Sciatic nerve (tissue), 2 donors: ENCODE data around the gene MPPED2. TPM values are rescaled to one million over a fixed set of nuclear protein-coding genes. Genes with fewer than 3 reads are reported as not detected.

Source experiments
- ATAC-seq: fragments of 200-7000 bp; cut with Tn5 transposase; one replicate; pipeline ENCODE4 v1.9.1; 2020; ENCODE audit warnings: mild to moderate bottlenecking, moderate library complexity
- DNase-seq: peaks from one replicate; pipeline ENCODE4 v3.0.0-alpha.2; 2020; ENCODE audit warnings: low spot score
- intact Hi-C: fragments of 100-400 bp; cut with DNase I; formaldehyde crosslinking; loops from one replicate; pipeline ENCODE4 v1.14.2; 2022
- total RNA-seq: library from RNA; stranded (reverse); fragmentation: NEBNext Ultra II Directional; extraction: Animal tissue kit (Norgen Biotek cat#: 25700); gene quantifications from one replicate; pipeline ENCODE4 v1.2.1, GENCODE V29; 2021
- donor health status: DM: no; HTN: no; CAD: no.
- donor health status: DM: no; HTN: no; CAD: no.

MPPED2 gene, protein sequence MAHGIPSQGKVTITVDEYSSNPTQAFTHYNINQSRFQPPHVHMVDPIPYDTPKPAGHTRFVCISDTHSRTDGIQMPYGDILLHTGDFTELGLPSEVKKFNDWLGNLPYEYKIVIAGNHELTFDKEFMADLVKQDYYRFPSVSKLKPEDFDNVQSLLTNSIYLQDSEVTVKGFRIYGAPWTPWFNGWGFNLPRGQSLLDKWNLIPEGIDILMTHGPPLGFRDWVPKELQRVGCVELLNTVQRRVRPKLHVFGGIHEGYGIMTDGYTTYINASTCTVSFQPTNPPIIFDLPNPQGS
- 8.0 TPM for total RNA-seq

- peak; percentile 59 for ATAC-seq
- intact Hi-C loops: no loop called here
- DNase-seq: peak; percentile 63
Measured at GRCh38 chr11:30586251-30587144, at the start of gene MPPED2. MPPED2 (minus strand) TSS chr11:30586353; CDS start chr11:30580373, 5,980 bp downstream.

DNA sequence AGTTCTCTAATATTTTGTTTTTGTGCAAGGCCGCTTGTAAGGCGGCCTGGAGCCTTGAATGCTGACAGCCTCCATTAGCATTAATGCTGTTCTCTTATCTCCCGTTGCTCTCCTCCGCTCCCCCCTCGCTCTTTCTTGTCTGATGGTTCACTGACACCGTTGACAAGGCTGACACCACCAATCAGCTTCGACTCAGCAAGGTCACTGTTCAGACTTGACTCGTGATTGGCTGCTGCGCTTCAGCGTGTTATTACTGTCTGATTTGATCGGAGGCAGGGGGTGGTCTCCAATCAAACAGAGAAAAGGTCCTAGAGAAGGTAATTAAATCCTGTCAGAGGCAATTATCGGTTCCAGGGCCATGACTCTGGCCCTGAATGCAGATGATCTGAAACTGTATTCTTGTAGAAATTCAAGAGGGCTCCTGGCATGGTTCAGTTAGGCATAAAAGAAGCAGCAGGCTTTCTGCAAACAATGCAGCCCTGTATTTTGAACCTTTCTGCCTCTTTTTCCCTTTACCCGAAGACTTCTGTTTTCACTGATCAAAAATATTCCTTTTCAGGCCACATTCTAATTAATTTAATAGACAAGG lies 49.3 kb upstream of the MPPED2 start:
- intact Hi-C loops: no loop called here
- no peak for ATAC-seq
- DNase-seq: peak; percentile 55

GRCh38 chr11:30631148-30631547 lies 45.0 kb upstream of the MPPED2 start:
- DNase-seq (no peak), ATAC-seq (no peak)
- intact Hi-C loops: no loop called here

- intact Hi-C loops: no loop called here
- DNase-seq (no peak), ATAC-seq (no peak)
Measured at GRCh38 chr11:30619767-30620166, 33.6 kb upstream of the MPPED2 start.

DNA sequence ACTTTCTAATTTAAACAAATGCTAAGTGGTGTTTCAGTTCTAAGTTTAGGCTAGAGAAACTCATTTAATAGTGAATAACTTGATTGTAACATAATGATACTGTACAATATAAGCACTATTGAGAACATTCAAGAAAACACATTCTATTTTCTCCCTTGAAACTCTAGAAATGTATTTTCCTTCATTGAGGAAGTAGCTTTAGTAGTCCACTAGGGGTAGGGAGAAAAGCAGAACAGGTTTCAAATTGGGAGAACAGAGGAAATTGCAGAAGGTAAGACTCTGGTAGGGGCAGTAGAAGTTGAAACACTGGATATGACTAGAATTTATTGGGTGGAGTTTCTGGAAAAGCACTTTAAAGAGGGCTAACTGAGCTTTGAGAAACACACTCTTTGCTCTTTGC lies 31.6 kb upstream of the MPPED2 start:
- DNase-seq: no peak
- no peak for ATAC-seq
- intact Hi-C loops: no loop called here

DNA sequence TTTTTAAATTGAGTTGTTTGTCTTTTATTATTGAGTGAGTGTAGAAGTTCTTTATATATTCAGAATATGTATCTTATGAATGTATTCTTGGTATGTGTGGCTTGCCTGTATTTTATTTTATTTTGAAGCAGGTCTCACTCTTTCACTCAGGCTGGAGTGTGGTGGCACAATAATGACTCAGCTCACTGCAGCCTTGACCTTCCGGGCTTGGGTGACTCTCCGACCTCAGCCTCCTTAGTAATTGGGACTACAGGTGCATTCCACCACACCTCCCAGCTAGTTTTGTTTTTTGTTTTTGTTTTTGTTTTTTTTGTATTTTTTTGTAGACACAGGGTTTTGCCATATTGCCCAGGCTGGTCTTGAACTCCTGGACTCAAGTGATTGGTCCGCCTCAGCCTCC lies 24.5 kb upstream of the MPPED2 start:
- ATAC-seq: no peak
- intact Hi-C loops: no loop called here
- no peak for DNase-seq

DNA sequence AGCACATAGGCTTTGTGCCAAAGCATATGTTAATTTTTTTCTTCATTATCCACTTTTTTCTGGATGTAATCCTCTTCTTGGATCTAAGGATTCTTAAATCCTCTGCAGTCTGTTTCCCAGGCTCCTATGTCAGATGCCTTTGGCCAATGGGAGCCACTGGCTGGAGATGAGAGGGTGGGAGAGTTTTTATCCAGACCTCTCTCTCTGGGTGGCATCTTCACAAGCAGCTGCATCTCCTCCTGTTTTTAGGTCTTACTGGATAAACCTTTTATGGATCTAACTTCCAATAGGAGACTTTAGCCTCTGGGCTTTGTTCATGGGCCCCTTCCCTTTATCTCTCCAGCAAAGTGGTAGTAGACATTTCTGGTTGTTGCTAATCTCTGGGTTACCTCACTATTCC lies 22.4 kb upstream of the MPPED2 start:
- no peak for DNase-seq

GRCh38 chr11:30605036-30605605 lies 19.0 kb upstream of the MPPED2 start:
- ATAC-seq: no peak
- no peak for DNase-seq
- intact Hi-C loops: no loop called here

More for the DNA sequence above, 22.4 kb upstream of the MPPED2 start:
- no peak for ATAC-seq
- intact Hi-C loops: no loop called here

- intact Hi-C loops: no loop called here
- DNase-seq: no peak
- ATAC-seq: no peak
Measured at GRCh38 chr11:30603357-30603756, 17.2 kb upstream of the MPPED2 start.

DNA sequence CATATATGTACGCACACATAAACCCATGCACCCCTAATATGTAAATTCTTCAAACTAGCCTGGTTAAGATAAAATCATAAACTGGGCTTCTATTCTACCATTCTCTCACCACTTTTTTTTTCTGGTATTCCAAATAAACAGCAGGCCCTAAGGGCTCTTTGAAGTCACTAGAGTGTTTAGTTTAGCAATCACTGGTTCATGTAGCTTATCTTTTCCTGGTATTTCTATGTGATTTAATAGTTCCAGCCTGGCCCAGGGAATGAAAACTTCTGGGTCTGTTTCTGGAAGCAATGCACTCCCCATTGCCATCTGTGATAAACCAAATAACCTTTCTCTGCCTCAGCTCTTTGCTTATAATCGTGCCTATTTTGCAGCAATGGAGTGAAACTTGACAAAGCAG lies 10.7 kb upstream of the MPPED2 start:
- ATAC-seq: no peak
- intact Hi-C loops: no loop called here
- no peak for DNase-seq

DNA sequence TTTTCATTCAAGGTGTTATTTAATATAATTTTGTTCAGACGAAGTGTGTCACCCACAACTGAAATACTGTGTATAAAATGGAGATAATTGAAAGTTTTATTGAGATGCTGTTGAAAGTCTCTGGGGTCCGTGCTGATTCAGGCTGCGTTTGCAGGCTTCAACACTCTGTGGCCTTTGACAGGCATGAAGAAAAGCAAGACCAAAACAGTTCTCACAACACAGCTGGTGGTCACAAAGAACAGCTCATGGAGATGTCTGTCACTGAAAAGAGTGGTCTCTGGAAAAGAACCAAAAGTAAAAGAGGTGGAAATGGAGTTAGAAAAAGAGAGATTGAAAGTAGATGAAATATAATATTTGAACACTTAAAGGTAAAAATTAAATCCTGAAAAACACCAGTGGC lies 9.8 kb upstream of the MPPED2 start:
- intact Hi-C loops: no loop called here
- ATAC-seq (no peak), DNase-seq (no peak)

GRCh38 chr11:30594646-30595411 lies 8.7 kb upstream of the MPPED2 start:
- intact Hi-C loops: no loop called here
- ATAC-seq: no peak
- no peak for DNase-seq

DNA sequence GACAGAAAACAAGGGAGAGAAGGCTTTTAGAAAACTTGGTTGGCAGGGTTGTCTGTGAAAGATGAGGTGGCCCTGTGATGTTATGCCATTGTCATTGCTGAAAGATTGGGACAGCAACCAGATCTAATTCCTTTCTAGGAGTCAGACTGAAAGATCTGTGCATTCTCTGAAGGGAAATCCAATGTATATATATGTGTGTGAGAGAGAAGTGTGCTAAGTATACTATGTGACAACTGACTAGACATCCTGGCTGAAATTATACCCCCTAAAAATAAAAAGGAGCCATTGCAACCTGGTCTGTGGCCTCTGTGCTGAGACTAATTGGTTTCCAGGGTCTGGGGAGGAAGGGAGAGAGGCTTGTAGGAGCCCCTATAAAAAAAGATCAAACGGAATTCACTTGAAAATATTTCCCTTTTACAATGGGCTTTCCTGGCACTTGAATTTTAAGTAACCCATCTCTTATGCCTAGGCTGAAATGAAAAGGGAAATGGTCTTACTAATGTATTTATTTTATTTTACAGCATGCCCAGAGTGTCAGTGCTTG lies 1.2 kb upstream of the MPPED2 start:
- ATAC-seq: no peak
- DNase-seq: no peak
- intact Hi-C loops: no loop called here

DNA sequence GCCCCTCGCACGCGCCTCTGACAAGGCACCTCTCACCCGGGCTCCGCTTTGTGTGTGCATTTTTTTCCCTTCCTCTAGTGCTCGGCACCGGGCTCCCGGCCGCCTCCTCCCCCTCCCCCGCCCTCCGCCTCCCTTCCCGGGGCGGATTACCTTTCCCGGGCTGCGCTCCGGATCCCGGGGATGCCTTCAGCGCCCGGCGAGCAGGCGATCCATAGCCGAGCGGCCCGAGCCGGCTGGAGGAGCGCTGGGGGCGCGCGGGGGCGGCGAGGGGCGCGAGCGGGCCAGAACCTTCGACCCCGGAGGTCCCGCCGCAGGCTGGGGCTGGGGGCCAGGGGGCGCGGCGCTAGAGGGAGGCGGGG lies 282 bp downstream of the MPPED2 start:
- intact Hi-C loops: no loop called here
- peak; percentile 59 for DNase-seq
- peak; percentile 42 for ATAC-seq

DNA sequence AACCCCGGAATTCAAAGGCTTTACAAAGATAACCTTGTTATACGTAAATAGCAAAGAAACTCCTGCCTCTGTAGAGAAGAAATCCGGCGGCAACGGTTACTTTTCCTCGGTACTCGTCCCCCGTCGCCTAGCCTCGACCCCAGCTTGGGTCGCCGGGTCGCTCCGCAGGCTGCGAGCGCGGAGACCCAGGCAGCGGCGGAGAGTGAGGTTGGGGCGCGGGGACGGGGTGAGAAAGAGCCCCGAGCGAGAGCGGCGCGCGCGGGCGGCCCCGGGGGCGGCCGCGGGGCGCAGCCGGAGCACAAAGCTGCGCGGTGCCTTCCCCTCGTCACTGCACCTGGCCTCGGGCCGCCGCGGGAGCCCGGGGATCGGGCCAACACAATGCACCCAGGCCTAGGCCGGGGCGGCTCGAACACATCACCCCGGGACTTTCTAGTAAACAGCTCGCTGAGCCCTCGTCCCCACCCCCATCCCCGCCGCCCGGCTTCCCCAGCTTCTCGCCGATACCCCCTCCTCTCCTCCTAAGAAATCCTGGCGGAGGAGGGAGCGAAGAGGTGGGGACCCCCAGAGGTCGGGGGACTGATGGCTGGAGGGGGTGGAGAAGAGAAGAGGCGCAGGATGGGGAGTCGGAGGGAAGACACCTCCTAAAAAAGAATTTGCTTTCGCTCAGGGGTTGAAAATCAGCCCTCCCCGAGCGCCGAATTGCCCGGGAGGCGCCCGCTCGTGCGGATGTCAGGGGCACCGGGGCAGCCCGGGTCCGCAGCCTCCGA lies 845 bp downstream of the MPPED2 start:
- DNase-seq (peak; percentile 67), ATAC-seq (peak; percentile 65)
- intact Hi-C loops: no loop called here

GRCh38 chr11:30583476-30584280 lies 2.5 kb downstream of the MPPED2 start:
- DNase-seq (peak; percentile 55), ATAC-seq (peak; percentile 14)
- intact Hi-C loops: no loop called here

DNA sequence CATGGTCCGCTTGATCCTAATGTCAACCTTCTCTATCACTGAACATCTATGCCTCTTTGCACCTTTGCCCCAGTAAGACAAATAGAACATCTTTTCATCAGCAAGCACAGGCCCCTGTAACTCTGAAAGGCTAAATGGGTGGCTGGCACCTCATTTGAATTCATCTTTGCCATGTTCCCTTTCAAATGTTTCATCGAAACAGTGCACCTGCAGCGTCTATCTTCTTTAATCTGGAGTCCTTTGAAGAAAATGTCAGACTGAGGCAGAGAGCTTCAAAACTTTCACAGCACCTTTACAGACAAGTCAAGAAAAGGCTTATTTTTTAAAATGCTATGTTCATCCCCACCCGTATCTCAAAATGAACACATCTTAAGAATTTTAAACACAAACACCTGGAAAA lies 3.4 kb downstream of the MPPED2 start:
- ATAC-seq: no peak
- intact Hi-C loops: no loop called here
- no peak for DNase-seq
